GM18861 (cell line): ENCODE data around the gene ZNF653.
"Not testable (repeated sequence)": the region's sequence is repeated elsewhere in the genome, so short reads cannot be mapped to it uniquely, and the experiment has no call there.

ENCODE experiments used
- ATAC-seq: cut with Tn5 transposase; IDR thresholded peaks from one replicate; pipeline ENCODE4 v1.9.1; 2021; ENCODE audit not compliant: unreplicated experiment

Gene ZNF653

GRCh38 chr19:11435833-11436313, 69.8 kb downstream of the ZNF653 start:
- ATAC-seq = no peak

DNA sequence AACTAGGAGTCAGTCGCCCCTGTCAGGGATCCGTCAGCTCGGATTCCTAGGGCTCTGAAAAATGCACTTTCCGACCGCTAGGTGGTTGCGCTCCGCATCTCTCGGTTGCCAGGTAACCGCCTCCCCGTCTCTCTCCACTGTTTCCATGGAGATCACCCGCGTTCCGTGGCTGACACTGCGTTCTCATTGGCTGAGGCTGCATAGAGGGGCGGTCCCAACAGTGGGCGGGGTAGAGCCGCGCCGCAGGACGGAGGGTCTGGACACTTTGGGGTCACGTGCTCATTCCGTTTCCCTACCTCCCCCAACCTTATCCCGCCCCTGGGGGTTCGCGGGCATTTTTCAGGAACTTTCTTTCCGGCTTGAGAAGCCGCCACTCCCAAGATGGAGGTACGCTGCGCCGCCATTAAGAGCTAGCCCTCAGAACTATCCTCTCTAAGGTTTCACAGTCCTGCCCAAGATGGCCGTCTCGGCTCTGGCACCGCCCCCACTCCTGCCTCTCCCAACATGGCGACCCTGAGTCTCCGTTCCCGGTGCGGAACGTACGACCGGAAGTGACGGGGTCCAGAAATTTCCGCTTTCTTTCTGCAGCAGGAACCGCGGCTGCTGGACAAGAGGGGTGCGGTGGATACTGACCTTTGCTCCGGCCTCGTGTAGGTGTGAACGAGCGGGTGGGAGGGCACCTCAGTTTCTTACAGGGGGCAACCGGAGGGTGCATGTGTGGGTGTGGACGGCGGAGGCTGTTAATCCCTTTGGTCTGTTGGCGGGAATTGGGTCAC, 70.4 kb downstream of the ZNF653 start, which contains the start of the genes ODAD3 and PRKCSH:
Gene ODAD3, minus strand, starts transcription at position 65 of the 776 bp plus-strand sequence. CDS start 105 bp downstream, outside the sequence.
Gene PRKCSH, plus strand, starts transcription at position 579 of the 776 bp plus-strand sequence. CDS start 483 bp downstream, outside the sequence.
- ATAC-seq = peak; percentile 79

DNA sequence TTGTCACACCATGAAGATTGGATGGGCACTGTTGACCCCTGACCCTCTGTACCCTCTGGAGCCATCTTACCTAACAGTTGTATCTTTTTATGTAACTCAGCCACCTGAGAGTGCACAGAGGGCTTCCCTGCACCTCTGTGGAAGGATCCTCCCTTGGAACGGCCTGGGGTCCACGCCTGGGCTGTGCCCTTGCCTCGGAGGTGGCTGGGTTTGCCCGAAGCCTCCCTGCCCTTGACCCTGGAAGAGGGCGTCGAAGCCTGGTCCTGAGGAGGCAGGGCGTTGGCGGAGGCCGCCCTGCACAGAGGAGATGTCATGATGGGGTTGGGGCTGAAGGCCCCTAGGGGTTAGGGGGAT, 71.0 kb downstream of the ZNF653 start:
- ATAC-seq = no peak

GRCh38 chr19:11433526-11433925, 72.1 kb downstream of the ZNF653 start:
- ATAC-seq = not testable (repeated sequence)
